Esophagus squamous epithelium (tissue), 5 donors: ENCODE results near the gene KDM6B. TPM values are rescaled to one million over a fixed set of nuclear protein-coding genes. Genes with fewer than 3 reads are reported as not detected.
"Not testable (repeated sequence)": the region's sequence is repeated elsewhere in the genome, so short reads cannot be mapped to it uniquely, and the experiment has no call there.

ENCODE experiments used
- DNase-seq: peaks from one replicate; lab custom pipeline; 2025; lab: John Stamatoyannopoulos, UW
- H3K27ac ChIP-seq, 4 donors: fragments of 200-600 bp; sonication (generic); one replicate each; pipeline ENCODE4 v1.5.1; 2016 to 2019; ENCODE audit warnings: mild to moderate bottlenecking in 1 of 4
- H3K27me3 ChIP-seq, 4 donors: fragments of 200-600 bp; sonication (generic); 1 replicate in 3 of 4; 2 replicates in 1 of 4; pipeline versions ENCODE4 v1.5.1 to v1.6.0; 2017 to 2021; ENCODE audit warnings: antibody characterized with exemption in 1 of 4
- H3K36me3 ChIP-seq, 3 donors: fragments of 200-600 bp; sonication (generic); one replicate each; pipeline ENCODE4 v1.5.1; 2016 to 2019
- H3K4me1 ChIP-seq, 3 donors: fragments of 200-600 bp; sonication (generic); one replicate each; pipeline ENCODE4 v1.5.1; 2017 to 2019
- H3K4me3 ChIP-seq, 4 donors: fragments of 200-600 bp; sonication (generic); 1 replicate in 3 of 4; 2 replicates in 1 of 4; pipeline ENCODE4 v1.5.1; 2016 to 2019; ENCODE audit warnings: mild to moderate bottlenecking in 2 of 4, moderate library complexity in 1 of 4
- H3K9me3 ChIP-seq, 3 donors: fragments of 200-600 bp; sonication (generic); one replicate each; pipeline ENCODE4 v1.5.1; 2016 to 2019
- CTCF ChIP-seq, 6 experiments: fragments of 450-650 bp in 4 of 6; fragments of 200-600 bp in 2 of 6; sonication (generic) in 2 of 6; IDR thresholded peaks; one replicate each; pipeline ENCODE4 v1.5.1; 2016 to 2019; ENCODE audit warnings: antibody characterized with exemption in 6 of 6, mild to moderate bottlenecking in 4 of 6, moderate library complexity in 4 of 6
- POLR2A ChIP-seq, 4 donors: fragments of 450-650 bp; IDR thresholded peaks; one replicate each; pipeline ENCODE4 v1.6.1; 2017; ENCODE audit warnings: antibody characterized with exemption in 4 of 4, mild to moderate bottlenecking in 4 of 4, moderate library complexity in 3 of 4
- WGBS, 2 donors: methylation state at CpG; one replicate each; pipeline ENCODE4 v1.1.5; 2018; 5-methylcytosine and 5-hydroxymethylcytosine counted together
- intact Hi-C: fragments of 100-400 bp; cut with DNase I; formaldehyde crosslinking; loops from one replicate; pipeline ENCODE4 v1.15.0; 2022
- total RNA-seq, 4 donors: library from RNA; depleted of rRNA; stranded (reverse); fragments of >200 nt; gene quantifications; one replicate each; pipeline ENCODE4 v1.1.0, GENCODE V29; 2016
- donor health status: DM: yes; HTN: yes; CAD: no.

KDM6B gene
- total RNA-seq, 4 donors from 2014 or later, result 6.7 to 14.6 (median 7.5) TPM

- peaks cover 0 to 57% (median 0%) of the 10 kb centered on the region in 4 donors for H3K27me3 ChIP-seq
- no peaks in the 10 kb centered on the region for H3K9me3 ChIP-seq
- no peak for DNase-seq
- H3K36me3 ChIP-seq, result no peaks in the 10 kb centered on the region
- 62 to 79% methylated on average over 5 to 6 of the region's 6 CpGs for WGBS, 2 donors
- H3K27ac ChIP-seq, result no peak overlapping the region
- peaks cover 0 to 22% (median 4%) of the 10 kb centered on the region in 3 donors for H3K4me1 ChIP-seq
- intact Hi-C loops, result no loop called here
- TF ChIP-seq CTCF (IDR thresholded peaks at IDR 0.05) (no peak), POLR2A (IDR thresholded peaks at IDR 0.05) (no peak)
- no peak overlapping the region for H3K4me3 ChIP-seq
Measured at GRCh38 chr17:7806587-7806986, 27.4 kb upstream of the KDM6B start.

DNA sequence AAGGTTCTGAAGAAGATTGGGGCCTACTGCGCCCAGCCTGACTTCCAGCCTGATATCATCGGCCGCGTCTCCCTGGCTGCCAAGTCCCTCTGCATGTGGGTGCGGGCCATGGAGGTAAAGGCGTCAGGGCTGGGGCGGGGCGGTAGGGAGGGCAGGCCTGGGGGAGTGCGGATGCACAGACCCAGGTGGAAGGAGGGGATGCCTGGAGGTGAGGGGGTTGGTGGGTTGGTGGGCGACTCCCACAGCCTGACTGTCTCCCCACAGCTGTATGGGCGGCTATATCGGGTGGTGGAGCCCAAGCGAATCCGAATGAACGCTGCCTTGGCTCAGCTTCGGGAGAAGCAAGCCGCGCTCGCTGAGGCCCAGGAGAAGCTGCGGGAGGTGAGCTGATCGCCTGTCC, 26.8 kb upstream of the KDM6B start:
- DNase-seq, result no peak
- intact Hi-C loops, result no loop called here
- Histone ChIP-seq H3K4me1 (peaks cover 0 to 22% (median 4%) of the 10 kb centered on the region in 3 donors), H3K9me3 (no peaks in the 10 kb centered on the region), H3K27ac (no peak overlapping the region), H3K27me3 (peaks cover 0 to 61% (median 0%) of the 10 kb centered on the region in 4 donors), H3K4me3 (no peak overlapping the region), H3K36me3 (no peaks in the 10 kb centered on the region)
- TF ChIP-seq POLR2A (IDR thresholded peaks at IDR 0.05), result no peak
- no peak for TF ChIP-seq CTCF (IDR thresholded peaks at IDR 0.05)
- 92 to 93% methylated on average over 11 to 17 of the region's 21 CpGs for WGBS, 2 donors

DNA sequence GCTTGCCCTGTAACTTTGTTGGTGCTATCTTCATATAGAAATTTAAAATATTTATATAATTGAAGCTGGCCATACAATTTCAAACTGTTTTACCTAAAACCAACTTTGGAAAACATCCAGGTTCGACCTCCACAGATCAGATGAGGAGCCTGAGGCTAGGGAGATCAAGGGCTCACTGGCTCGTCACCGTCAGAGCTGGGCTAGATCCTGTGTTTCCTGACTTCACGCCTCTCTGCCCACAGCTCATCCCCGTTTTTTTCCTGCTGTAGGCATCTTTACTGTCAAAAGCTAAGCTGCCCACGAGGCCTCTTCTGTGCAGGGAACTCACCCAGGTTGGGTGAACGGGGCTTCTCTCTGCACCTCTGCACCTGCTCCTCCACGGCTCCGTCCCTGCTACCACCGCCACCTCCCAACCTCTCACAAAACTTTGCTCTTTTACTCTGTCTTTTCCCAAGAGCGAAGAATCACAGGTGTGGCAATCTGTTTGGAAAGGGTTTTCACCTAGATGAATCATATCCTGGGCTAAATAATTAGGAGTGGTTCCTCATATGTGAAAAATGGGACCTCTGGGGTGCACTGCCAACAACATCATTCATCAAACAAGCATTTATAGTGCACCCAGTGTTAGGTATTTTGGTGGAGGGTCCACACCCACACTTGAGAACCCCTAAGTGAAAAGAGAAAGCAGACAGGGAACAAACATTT, 24.8 kb upstream of the KDM6B start:
- Histone ChIP-seq H3K27ac (no peak overlapping the region), H3K36me3 (no peaks in the 10 kb centered on the region), H3K27me3 (peaks cover 0 to 50% (median 0%) of the 10 kb centered on the region in 4 donors), H3K4me1 (peaks cover 0 to 15% (median 1%) of the 10 kb centered on the region in 3 donors), H3K9me3 (no peaks in the 10 kb centered on the region), H3K4me3 (no peak overlapping the region)
- intact Hi-C loops, result no loop called here
- WGBS, 2 donors, result 17 to 41% methylated on average over 11 of the region's 11 CpGs
- TF ChIP-seq POLR2A (IDR thresholded peaks at IDR 0.05), result no peak
- TF ChIP-seq CTCF (IDR thresholded peaks at IDR 0.05), result no peak
- no peak for DNase-seq

DNA sequence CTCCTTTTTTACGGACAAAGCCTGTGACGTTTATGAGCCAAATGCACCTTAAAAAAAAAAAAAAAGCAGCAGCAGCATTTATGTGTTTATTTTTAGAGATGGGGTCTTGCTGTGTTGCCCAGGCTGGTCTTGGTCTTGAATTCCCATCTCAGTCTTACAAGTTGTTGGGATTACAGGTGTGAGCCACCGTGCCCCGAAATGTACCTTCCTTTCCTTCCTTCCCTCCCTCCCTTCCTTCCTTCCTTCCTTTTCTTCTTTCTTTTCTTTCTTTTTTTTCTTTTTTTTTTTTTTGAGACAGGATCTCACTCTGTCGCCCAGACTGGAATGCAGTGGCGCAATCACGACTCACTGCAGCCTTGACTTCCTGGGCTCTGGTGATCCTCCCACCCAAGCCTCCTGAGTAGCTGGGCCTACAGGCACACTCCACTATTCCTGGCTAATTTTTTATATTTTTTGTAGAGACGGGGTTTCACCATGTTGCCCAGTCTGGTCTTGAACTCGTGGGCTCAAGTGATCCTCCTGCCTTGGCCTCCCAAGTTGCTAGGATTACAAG, 24.1 kb upstream of the KDM6B start:
- intact Hi-C loops, result loop anchor here (10.0 kb wide), 1 partner anchor 65 kb away; no protein-coding TSS in a partner anchor
- not testable (repeated sequence) for H3K4me3 ChIP-seq, H3K9me3 ChIP-seq, H3K36me3 ChIP-seq, DNase-seq, H3K27ac ChIP-seq
- peaks cover 0 to 12% (median 0%) of the 10 kb centered on the region in 3 donors for H3K4me1 ChIP-seq
- peaks cover 0 to 44% (median 0%) of the 10 kb centered on the region in 4 donors for H3K27me3 ChIP-seq
- 52 to 60% methylated on average over 7 to 9 of the region's 9 CpGs for WGBS, 2 donors

DNA sequence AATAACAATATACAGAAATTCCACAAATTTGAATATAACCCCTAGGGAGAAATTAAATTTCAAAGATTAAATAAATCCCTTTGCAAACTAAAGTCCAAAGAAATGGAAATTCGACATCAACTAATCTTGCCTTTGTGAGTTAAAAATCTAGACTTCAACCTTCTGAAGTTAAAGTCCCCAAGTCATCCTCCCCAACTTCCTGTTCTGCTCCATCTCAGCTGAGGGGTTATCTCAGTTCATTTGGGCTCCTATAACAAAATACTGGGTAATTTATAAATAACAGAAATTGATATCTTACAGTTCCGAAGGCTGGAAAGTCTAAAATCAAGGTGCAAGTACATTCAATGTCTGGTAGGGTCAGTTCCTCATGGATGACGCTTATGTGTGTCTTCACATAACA, 22.8 kb upstream of the KDM6B start:
- TF ChIP-seq POLR2A (IDR thresholded peaks at IDR 0.05), result no peak
- Histone ChIP-seq H3K4me3 (no peak overlapping the region), H3K27ac (no peak overlapping the region), H3K4me1 (peaks cover 0 to 17% (median 0%) of the 10 kb centered on the region in 3 donors), H3K9me3 (no peaks in the 10 kb centered on the region), H3K27me3 (peaks cover 0 to 38% (median 0%) of the 10 kb centered on the region in 4 donors), H3K36me3 (no peaks in the 10 kb centered on the region)
- 67 to 76% methylated on average over 3 of the region's 3 CpGs for WGBS, 2 donors
- intact Hi-C loops, result loop anchor here (10.0 kb wide), 1 partner anchor 66 kb away; no protein-coding TSS in a partner anchor
- no peak for DNase-seq

DNA sequence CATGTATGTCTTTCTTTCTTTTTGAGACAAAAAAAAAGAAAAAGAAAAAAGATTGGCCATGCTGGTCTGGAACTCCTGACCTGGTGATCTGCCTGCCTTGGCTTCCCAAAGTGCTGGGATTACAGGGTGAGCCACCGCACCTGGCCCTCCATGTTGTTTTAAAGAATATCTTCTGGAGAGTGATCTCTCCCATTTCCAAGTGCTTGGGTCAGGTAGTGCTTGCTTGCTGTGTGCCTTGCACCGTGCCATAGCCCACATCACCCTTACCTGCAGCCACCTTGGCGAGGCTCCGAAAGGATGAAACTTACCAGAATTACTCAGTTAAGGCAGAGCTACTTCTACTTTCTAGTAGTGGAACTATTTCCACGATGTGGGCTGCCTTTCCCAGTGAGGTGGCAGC, 19.0 kb upstream of the KDM6B start:
- Histone ChIP-seq H3K4me1 (peaks cover 0 to 4% (median 0%) of the 10 kb centered on the region in 3 donors), H3K27ac (no peak overlapping the region), H3K36me3 (no peaks in the 10 kb centered on the region), H3K4me3 (no peak overlapping the region), H3K27me3 (peaks cover 0 to 16% (median 0%) of the 10 kb centered on the region in 4 donors), H3K9me3 (no peaks in the 10 kb centered on the region)
- WGBS, 2 donors, result 83 to 85% methylated on average over 5 of the region's 5 CpGs
- DNase-seq, result no peak
- no peak for TF ChIP-seq CTCF (IDR thresholded peaks at IDR 0.05)
- no peak for TF ChIP-seq POLR2A (IDR thresholded peaks at IDR 0.05)
- intact Hi-C loops, result loop anchor here (10.0 kb wide), 1 partner anchor 70 kb away; no protein-coding TSS in a partner anchor
